IPS-18a (cell line): Measurements from ENCODE around the gene TMEM40.

Source experiments
- H3K27ac ChIP-seq: one replicate; pipeline ENCODE4 v1.5.1; 2013; ENCODE audit warnings: low read length
- H3K27me3 ChIP-seq: one replicate; pipeline ENCODE4 v1.6.1; 2013; ENCODE audit warnings: mild to moderate bottlenecking, low read length; ENCODE audit not compliant: control insufficient read depth, insufficient read depth
- H3K36me3 ChIP-seq: one replicate; pipeline ENCODE4 v1.6.1; 2013; ENCODE audit warnings: low read depth, low read length; ENCODE audit not compliant: control insufficient read depth
- H3K4me1 ChIP-seq: one replicate; pipeline ENCODE4 v1.6.1; 2013; ENCODE audit warnings: low read depth, low read length; ENCODE audit not compliant: control insufficient read depth
- H3K4me3 ChIP-seq: one replicate; pipeline ENCODE4 v1.5.1; 2013; ENCODE audit warnings: low read length
- H3K9ac ChIP-seq: one replicate; pipeline ENCODE4 v1.6.1; 2013; ENCODE audit warnings: mild to moderate bottlenecking, low read length, moderate library complexity
- H3K9me3 ChIP-seq: one replicate; pipeline ENCODE4 v1.6.1; 2013; ENCODE audit warnings: low read depth, low read length; ENCODE audit not compliant: control insufficient read depth

TMEM40 gene

GRCh38 chr3:12774619-12775018 is 15.6 kb upstream of the TMEM40 start:
- H3K4me3 ChIP-seq = no peak overlapping the region
- H3K4me1 ChIP-seq = no peaks in the 10 kb centered on the region
- no peaks in the 10 kb centered on the region for H3K27me3 ChIP-seq
- no peak overlapping the region for H3K27ac ChIP-seq
- H3K36me3 ChIP-seq = no peaks in the 10 kb centered on the region
- no peak overlapping the region for H3K9ac ChIP-seq
- H3K9me3 ChIP-seq = no peaks in the 10 kb centered on the region

GRCh38 chr3:12773710-12774086 is 14.6 kb upstream of the TMEM40 start:
- Histone ChIP-seq H3K4me1 (no peaks in the 10 kb centered on the region), H3K27ac (no peak overlapping the region)

GRCh38 chr3:12773030-12773709 is 14.1 kb upstream of the TMEM40 start:
- Histone ChIP-seq H3K9ac (no peak overlapping the region), H3K27ac (no peak overlapping the region), H3K36me3 (no peaks in the 10 kb centered on the region), H3K4me3 (no peak overlapping the region), H3K9me3 (no peaks in the 10 kb centered on the region), H3K4me1 (no peaks in the 10 kb centered on the region), H3K27me3 (no peaks in the 10 kb centered on the region)

More at GRCh38 chr3:12773710-12774086, 14.6 kb upstream of the TMEM40 start:
- H3K36me3 ChIP-seq = no peaks in the 10 kb centered on the region
- H3K4me3 ChIP-seq = no peak overlapping the region
- H3K9ac ChIP-seq = no peak overlapping the region
- H3K9me3 ChIP-seq = no peaks in the 10 kb centered on the region
- no peaks in the 10 kb centered on the region for H3K27me3 ChIP-seq

- Histone ChIP-seq H3K4me1 (no peaks in the 10 kb centered on the region), H3K36me3 (no peaks in the 10 kb centered on the region), H3K27me3 (no peaks in the 10 kb centered on the region), H3K27ac (no peak overlapping the region), H3K9ac (no peak overlapping the region), H3K9me3 (no peaks in the 10 kb centered on the region), H3K4me3 (no peak overlapping the region)
Measured at GRCh38 chr3:12772462-12772861, 13.4 kb upstream of the TMEM40 start.

GRCh38 chr3:12771236-12771635 is 12.2 kb upstream of the TMEM40 start:
- Histone ChIP-seq H3K4me1 (no peaks in the 10 kb centered on the region), H3K9ac (no peak overlapping the region), H3K27me3 (no peaks in the 10 kb centered on the region), H3K9me3 (no peaks in the 10 kb centered on the region), H3K4me3 (no peak overlapping the region), H3K36me3 (no peaks in the 10 kb centered on the region), H3K27ac (no peak overlapping the region)

- no peaks in the 10 kb centered on the region for H3K4me1 ChIP-seq
- no peaks in the 10 kb centered on the region for H3K36me3 ChIP-seq
- H3K9me3 ChIP-seq = no peaks in the 10 kb centered on the region
- H3K9ac ChIP-seq = no peak overlapping the region
- no peak overlapping the region for H3K4me3 ChIP-seq
- no peak overlapping the region for H3K27ac ChIP-seq
- no peaks in the 10 kb centered on the region for H3K27me3 ChIP-seq
Measured at GRCh38 chr3:12769761-12770160, 10.7 kb upstream of the TMEM40 start.

GRCh38 chr3:12768579-12769527 is 9.8 kb upstream of the TMEM40 start:
- no peaks in the 10 kb centered on the region for H3K9me3 ChIP-seq
- no peak overlapping the region for H3K9ac ChIP-seq
- H3K4me3 ChIP-seq = no peak overlapping the region
- no peaks in the 10 kb centered on the region for H3K36me3 ChIP-seq
- no peaks in the 10 kb centered on the region for H3K4me1 ChIP-seq
- no peaks in the 10 kb centered on the region for H3K27me3 ChIP-seq
- H3K27ac ChIP-seq = no peak overlapping the region

GRCh38 chr3:12766541-12766940 is 7.5 kb upstream of the TMEM40 start:
- Histone ChIP-seq H3K27ac (no peak overlapping the region), H3K9me3 (no peaks in the 10 kb centered on the region), H3K4me1 (no peaks in the 10 kb centered on the region), H3K27me3 (no peaks in the 10 kb centered on the region), H3K36me3 (no peaks in the 10 kb centered on the region), H3K9ac (no peak overlapping the region), H3K4me3 (no peak overlapping the region)

- Histone ChIP-seq H3K27ac (no peak overlapping the region), H3K9ac (no peak overlapping the region), H3K4me1 (no peaks in the 10 kb centered on the region), H3K9me3 (no peaks in the 10 kb centered on the region), H3K36me3 (no peaks in the 10 kb centered on the region), H3K4me3 (no peak overlapping the region), H3K27me3 (no peaks in the 10 kb centered on the region)
Measured at GRCh38 chr3:12764171-12764776, 5.2 kb upstream of the TMEM40 start.

GRCh38 chr3:12759693-12760565 is 870 bp upstream of the TMEM40 start:
- Histone ChIP-seq H3K27ac (no peak overlapping the region), H3K4me1 (peaks cover 4% of the 10 kb centered on the region), H3K36me3 (no peaks in the 10 kb centered on the region), H3K9me3 (no peaks in the 10 kb centered on the region), H3K9ac (no peak overlapping the region), H3K4me3 (no peak overlapping the region), H3K27me3 (no peaks in the 10 kb centered on the region)
